ENCODE data around the gene APCDD1L. TPM values are rescaled to one million over a fixed set of nuclear protein-coding genes. Genes with fewer than 3 reads are reported as not detected.

APCDD1L gene
- 1 to 10 TPM in 3 of 4 donors, under 1 TPM in 1; 0.33 to 1.9 (median 1.6) TPM for total RNA-seq
- under 1 TPM in 2 of 3 donors, not detected in 1; 0.22 to 0.23 TPM for polyA plus RNA-seq

GRCh38 chr20:58515233-58516212, at the start of gene APCDD1L:
Gene APCDD1L (minus strand): TSS chr20:58515399. CDS start chr20:58514707, 692 bp downstream.
- Histone ChIP-seq H3K4me3 (peak within 1 kb of the TSS; percentile 5 to 55 (median 44)), H3K9me3 (no peaks in the 10 kb centered on the region), H3K27me3 (peaks cover 0 to 24% (median 11%) of the 10 kb centered on the region in 3 donors), H3K36me3 (no peaks in the 10 kb centered on the region), H3K4me1 (peaks cover 0 to 22% (median 15%) of the 10 kb centered on the region in 4 donors), H3K27ac (no peak within 1 kb of the TSS)
- peak; percentile 60 for DNase-seq
- intact Hi-C loops (cut with DNase I): no loop called here
- TF ChIP-seq POLR2AphosphoS5 (IDR thresholded peaks at IDR 0.05): peak in 1 of 4 donors; percentile 21
- TF ChIP-seq, protein P1, sequence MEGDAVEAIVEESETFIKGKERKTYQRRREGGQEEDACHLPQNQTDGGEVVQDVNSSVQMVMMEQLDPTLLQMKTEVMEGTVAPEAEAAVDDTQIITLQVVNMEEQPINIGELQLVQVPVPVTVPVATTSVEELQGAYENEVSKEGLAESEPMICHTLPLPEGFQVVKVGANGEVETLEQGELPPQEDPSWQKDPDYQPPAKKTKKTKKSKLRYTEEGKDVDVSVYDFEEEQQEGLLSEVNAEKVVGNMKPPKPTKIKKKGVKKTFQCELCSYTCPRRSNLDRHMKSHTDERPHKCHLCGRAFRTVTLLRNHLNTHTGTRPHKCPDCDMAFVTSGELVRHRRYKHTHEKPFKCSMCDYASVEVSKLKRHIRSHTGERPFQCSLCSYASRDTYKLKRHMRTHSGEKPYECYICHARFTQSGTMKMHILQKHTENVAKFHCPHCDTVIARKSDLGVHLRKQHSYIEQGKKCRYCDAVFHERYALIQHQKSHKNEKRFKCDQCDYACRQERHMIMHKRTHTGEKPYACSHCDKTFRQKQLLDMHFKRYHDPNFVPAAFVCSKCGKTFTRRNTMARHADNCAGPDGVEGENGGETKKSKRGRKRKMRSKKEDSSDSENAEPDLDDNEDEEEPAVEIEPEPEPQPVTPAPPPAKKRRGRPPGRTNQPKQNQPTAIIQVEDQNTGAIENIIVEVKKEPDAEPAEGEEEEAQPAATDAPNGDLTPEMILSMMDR (IDR thresholded peaks at IDR 0.05): no peak
- no peak for TF ChIP-seq EP300 (IDR thresholded peaks at IDR 0.05)
- TF ChIP-seq POLR2A (IDR thresholded peaks at IDR 0.05): no peak
- WGBS, 2 donors: 21 to 25% methylated on average over 28 of the region's 28 CpGs

- WGBS, 2 donors: 95% methylated on average over 7 of the region's 7 CpGs
- intact Hi-C loops (cut with DNase I): no loop called here
Observed at GRCh38 chr20:58559368-58559729, 44.1 kb upstream of the APCDD1L start.

GRCh38 chr20:58558486-58559367, 43.5 kb upstream of the APCDD1L start:
- no peak overlapping the region for H3K4me3 ChIP-seq
- no peak for DNase-seq
- intact Hi-C loops (cut with DNase I): no loop called here
- WGBS, 2 donors: 79 to 83% methylated on average over 19 of the region's 19 CpGs
- peaks cover 0 to 20% (median 15%) of the 10 kb centered on the region in 4 donors for H3K4me1 ChIP-seq
- H3K27me3 ChIP-seq: no peaks in the 10 kb centered on the region
- H3K9me3 ChIP-seq: no peaks in the 10 kb centered on the region
- no peak overlapping the region for H3K27ac ChIP-seq
- H3K36me3 ChIP-seq: no peaks in the 10 kb centered on the region
- TF ChIP-seq, protein P1 (IDR thresholded peaks at IDR 0.05): no peak
- no peak for TF ChIP-seq EP300 (IDR thresholded peaks at IDR 0.05)
- TF ChIP-seq POLR2AphosphoS5 (IDR thresholded peaks at IDR 0.05): no peak
- TF ChIP-seq POLR2A (IDR thresholded peaks at IDR 0.05): no peak

More at GRCh38 chr20:58559368-58559729, 44.1 kb upstream of the APCDD1L start:
- Histone ChIP-seq H3K27ac (no peak overlapping the region), H3K4me1 (peaks cover 0 to 14% (median 8%) of the 10 kb centered on the region in 4 donors), H3K9me3 (no peaks in the 10 kb centered on the region), H3K27me3 (no peaks in the 10 kb centered on the region), H3K4me3 (no peak overlapping the region), H3K36me3 (no peaks in the 10 kb centered on the region)
- no peak for DNase-seq
- TF ChIP-seq POLR2A (IDR thresholded peaks at IDR 0.05) (no peak), POLR2AphosphoS5 (IDR thresholded peaks at IDR 0.05) (no peak), EP300 (IDR thresholded peaks at IDR 0.05) (no peak)
- TF ChIP-seq, protein P1 (IDR thresholded peaks at IDR 0.05): no peak

DNA sequence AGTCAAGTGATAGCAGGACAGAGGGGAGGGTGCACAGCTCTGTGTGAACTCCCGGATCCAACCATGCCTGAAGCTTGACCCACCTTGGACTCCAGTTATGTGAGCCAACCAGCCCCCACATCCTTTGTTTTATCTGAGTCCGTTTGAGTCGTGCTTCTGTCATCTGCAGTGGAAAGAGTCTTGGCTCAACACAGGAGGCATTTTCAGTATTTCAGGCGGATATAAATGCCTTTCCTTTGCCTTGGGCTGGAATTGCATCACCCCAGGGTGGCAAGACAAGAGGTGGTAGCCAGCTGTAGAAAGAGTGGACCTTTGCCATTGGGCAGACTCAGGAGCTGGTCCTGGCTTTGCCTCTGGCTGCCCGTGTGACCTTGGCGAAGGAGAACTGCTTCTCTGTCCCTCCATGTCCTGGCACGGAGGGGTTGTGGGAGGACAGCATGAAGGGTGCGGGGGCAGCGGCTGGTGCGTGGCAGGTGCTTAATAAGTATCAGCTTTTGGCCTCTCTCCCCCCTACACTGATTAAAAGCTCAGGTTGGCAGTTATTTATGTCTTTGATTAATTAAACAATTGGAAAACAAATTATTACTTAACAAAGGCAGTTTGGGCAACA, 42.6 kb upstream of the APCDD1L start:
- no peak for TF ChIP-seq EP300 (IDR thresholded peaks at IDR 0.05)
- TF ChIP-seq POLR2A (IDR thresholded peaks at IDR 0.05): no peak
- TF ChIP-seq POLR2AphosphoS5 (IDR thresholded peaks at IDR 0.05): no peak
- TF ChIP-seq, protein P1 (IDR thresholded peaks at IDR 0.05): no peak
- WGBS, 2 donors: 88 to 89% methylated on average over 10 of the region's 10 CpGs
- Histone ChIP-seq H3K4me1 (peaks cover 0 to 23% (median 18%) of the 10 kb centered on the region in 4 donors), H3K36me3 (no peaks in the 10 kb centered on the region), H3K27me3 (no peaks in the 10 kb centered on the region), H3K4me3 (no peak overlapping the region), H3K27ac (no peak overlapping the region), H3K9me3 (no peaks in the 10 kb centered on the region)
- intact Hi-C loops (cut with DNase I): no loop called here
- peak; percentile 46 for DNase-seq

All from sigmoid colon (tissue), 7 donors.